Lower leg skin (tissue), 4 donors: Measurements from ENCODE around the gene BOLL. TPM values are rescaled to one million over a fixed set of nuclear protein-coding genes. Genes with fewer than 3 reads are reported as not detected.

Experiments
- DNase-seq, 2 donors: peaks; one replicate each; pipeline ENCODE4 v3.0.0-alpha.2; 2019; ENCODE audit warnings: low spot score in 2 of 2
- H3K4me3 ChIP-seq: fragments of 200-600 bp; sonication (generic); 2 replicates; pipeline ENCODE4 v1.5.1; 2017; ENCODE audit warnings: mild to moderate bottlenecking, low read depth; ENCODE audit not compliant: poor library complexity, severe bottlenecking
- POLR2A ChIP-seq, 2 donors: fragments of 450-650 bp; IDR thresholded peaks; one replicate each; pipeline ENCODE4 v1.6.1; 2016 to 2017; ENCODE audit warnings: antibody characterized with exemption in 2 of 2, mild to moderate bottlenecking in 1 of 2, moderate library complexity in 1 of 2
- WGBS, 2 donors: methylation state at CpG; one replicate each; pipeline ENCODE4 v1.1.5; 2018; 5-methylcytosine and 5-hydroxymethylcytosine counted together
- intact Hi-C: fragments of 100-400 bp; cut with DNase I; formaldehyde crosslinking; loops from one replicate; pipeline ENCODE4 v1.15.0; 2023; ENCODE audit warnings: low total_unique reads
- total RNA-seq, 4 donors: library from RNA; depleted of rRNA; stranded (reverse); fragments of >200 nt; gene quantifications; one replicate each; pipeline ENCODE4 v1.1.0, GENCODE V29; 2016
- TF ChIP-seq, protein P1 (sequence below), 3 donors: fragments of 450-650 bp; IDR thresholded peaks; one replicate each; pipeline ENCODE4 v1.5.1; 2016; ENCODE audit warnings: antibody characterized with exemption in 3 of 3, mild to moderate bottlenecking in 3 of 3, moderate library complexity in 2 of 3

Gene BOLL
- total RNA-seq, 4 donors from 2014 or later = not detected

DNA sequence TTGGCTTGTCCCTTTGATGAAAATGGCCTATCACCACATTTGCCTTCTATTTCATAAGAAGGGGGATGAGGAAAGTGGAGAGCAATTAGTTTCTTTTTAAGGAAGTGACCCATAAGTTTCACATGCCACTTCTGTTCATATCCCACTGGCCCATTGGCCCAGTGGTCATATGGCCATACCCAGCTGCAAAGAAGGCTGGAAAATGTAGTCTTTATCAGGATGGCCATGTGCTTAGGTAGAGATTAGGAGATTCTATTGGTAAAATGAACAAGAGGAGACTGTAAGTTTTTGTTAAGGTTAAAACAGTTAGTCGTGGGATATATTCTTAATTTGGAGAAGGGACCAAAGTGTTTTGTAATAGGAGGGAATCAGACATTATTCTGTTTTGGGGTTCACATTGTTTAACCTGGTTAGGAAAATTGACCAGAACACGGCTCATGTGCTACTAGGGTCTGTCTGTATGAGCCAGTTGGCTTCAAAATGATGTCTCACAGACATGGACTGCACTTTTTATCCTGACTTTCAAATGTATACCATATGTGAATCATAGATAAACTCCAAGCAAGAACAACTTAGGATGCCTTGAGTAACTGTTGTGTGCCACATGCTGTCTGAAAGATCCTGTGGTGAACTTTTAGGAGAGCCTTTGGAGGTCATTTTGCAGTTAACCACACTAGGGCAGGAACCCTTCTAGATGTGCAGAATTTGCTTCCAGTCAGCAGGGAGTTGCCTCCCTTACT lies 36.6 kb upstream of the BOLL start:
- intact Hi-C loops = no loop called here
- 80 to 87% methylated on average over 2 of the region's 2 CpGs for WGBS, 2 donors
- TF ChIP-seq POLR2A (IDR thresholded peaks at IDR 0.05) = no peak
- TF ChIP-seq, protein P1, sequence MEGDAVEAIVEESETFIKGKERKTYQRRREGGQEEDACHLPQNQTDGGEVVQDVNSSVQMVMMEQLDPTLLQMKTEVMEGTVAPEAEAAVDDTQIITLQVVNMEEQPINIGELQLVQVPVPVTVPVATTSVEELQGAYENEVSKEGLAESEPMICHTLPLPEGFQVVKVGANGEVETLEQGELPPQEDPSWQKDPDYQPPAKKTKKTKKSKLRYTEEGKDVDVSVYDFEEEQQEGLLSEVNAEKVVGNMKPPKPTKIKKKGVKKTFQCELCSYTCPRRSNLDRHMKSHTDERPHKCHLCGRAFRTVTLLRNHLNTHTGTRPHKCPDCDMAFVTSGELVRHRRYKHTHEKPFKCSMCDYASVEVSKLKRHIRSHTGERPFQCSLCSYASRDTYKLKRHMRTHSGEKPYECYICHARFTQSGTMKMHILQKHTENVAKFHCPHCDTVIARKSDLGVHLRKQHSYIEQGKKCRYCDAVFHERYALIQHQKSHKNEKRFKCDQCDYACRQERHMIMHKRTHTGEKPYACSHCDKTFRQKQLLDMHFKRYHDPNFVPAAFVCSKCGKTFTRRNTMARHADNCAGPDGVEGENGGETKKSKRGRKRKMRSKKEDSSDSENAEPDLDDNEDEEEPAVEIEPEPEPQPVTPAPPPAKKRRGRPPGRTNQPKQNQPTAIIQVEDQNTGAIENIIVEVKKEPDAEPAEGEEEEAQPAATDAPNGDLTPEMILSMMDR (IDR thresholded peaks at IDR 0.05) = no peak
- DNase-seq = no peak
- no peak overlapping the region for H3K4me3 ChIP-seq

DNA sequence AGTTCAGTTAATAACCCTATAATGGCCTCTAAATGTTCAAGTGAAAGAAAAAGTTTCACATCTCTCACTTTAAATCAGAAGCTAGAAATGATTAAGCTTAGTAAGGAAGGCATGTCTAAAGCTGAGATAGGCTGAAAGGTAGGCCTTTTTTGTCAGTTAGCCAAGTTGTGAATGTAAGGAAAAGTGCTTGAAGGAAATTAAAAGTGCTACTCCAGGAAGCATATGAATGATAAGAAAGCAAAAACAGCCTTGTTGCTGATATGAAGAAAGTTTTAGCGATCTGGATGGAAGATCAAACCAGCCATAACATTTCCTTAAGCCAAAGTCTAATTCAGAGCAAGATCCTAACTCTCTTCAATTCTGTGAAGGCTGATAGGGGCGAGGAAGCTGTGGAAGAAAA lies 29.4 kb upstream of the BOLL start:
- TF ChIP-seq, protein P1 (IDR thresholded peaks at IDR 0.05) = no peak
- no peak for TF ChIP-seq POLR2A (IDR thresholded peaks at IDR 0.05)
- 70% methylated on average over 2 of the region's 2 CpGs for WGBS, 2 donors
- intact Hi-C loops = loop anchor here (10.0 kb wide), 1 partner anchor 310 kb away; no protein-coding TSS in a partner anchor
- H3K4me3 ChIP-seq = no peak overlapping the region
- DNase-seq = no peak

DNA sequence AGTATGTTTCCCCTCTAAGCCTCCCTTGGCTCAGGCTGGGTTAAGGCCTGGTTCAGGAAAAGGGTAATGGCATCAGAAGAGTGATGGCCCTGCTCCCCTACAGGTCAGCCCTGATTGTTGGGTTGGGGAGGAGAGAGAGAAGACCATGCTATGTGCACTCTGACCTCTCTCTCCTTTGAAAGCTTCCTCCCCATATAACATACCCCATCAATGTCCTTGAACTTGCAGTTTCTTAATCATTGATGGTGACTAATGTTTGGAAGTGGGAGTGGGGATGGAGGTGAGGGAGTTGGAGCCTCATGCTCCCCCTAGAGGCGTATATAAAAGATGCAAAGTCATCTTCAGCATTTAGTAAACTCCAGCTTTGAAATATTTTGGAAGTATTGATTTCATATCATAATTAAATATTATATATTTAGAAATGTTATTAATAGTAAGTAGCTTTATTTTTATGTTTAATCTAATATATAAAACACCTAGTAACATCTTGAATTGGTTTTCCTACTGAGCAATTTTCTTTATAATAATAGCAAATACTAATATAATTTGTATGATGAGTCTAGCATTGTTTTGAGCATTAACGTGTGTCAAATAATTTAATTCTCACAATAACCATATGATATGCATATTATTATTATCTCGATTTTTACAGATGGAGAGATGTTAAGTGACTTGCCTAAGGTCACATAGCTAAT lies 28.1 kb upstream of the BOLL start:
- WGBS, 2 donors = 55 to 59% methylated on average over 3 of the region's 3 CpGs
- no peak for DNase-seq
- TF ChIP-seq POLR2A (IDR thresholded peaks at IDR 0.05) = no peak
- TF ChIP-seq, protein P1 (IDR thresholded peaks at IDR 0.05) = no peak
- H3K4me3 ChIP-seq = no peak overlapping the region
- intact Hi-C loops = loop anchor here (10.0 kb wide), 1 partner anchor 312 kb away; no protein-coding TSS in a partner anchor

DNA sequence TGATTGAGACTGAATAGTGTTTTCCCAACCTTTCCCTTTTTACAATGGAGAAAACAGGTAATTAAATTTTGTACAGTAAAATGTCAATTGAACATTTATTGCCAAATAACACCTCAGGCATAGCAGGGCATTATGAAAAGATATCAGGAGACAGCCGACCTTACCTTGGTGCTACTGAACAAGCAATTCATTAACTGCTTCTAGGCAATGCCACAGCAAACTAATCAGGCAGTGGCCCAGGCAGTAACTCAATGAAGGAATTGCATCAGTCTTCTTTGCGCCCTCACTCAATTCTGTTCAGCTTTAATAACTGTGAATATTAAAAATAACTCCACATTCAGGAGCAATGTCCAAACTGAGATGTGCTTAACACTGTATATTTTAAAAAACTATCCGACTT lies 25.4 kb upstream of the BOLL start:
- intact Hi-C loops = loop anchor here (10.0 kb wide), 1 partner anchor 314 kb away; no protein-coding TSS in a partner anchor
- TF ChIP-seq, protein P1 (IDR thresholded peaks at IDR 0.05) = no peak
- no peak for TF ChIP-seq POLR2A (IDR thresholded peaks at IDR 0.05)
- 65 to 75% methylated on average over 3 of the region's 3 CpGs for WGBS, 2 donors

DNA sequence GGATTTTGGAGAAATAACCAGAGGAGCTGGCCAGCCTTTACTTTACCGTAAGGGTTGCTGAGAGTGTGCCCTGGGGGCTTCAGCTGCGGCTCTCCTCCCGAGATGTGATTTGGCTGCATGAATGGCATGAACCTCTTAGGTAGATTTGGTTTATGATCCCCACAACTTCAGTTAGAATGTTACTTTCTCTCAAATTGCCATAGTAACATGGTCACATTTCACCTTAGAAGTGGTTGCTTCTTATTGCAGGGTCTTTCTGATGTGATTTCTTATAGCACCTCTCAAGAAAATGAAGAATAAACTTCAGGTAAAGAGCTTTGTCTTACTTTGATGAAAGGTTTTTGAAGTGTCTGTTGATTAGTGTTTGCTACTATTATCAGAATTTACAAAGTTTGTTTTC lies 24.9 kb upstream of the BOLL start:
- WGBS, 2 donors = 72 to 82% methylated on average over 3 of the region's 3 CpGs
- DNase-seq = no peak
- intact Hi-C loops = loop anchor here (10.0 kb wide), 1 partner anchor 315 kb away; no protein-coding TSS in a partner anchor
- TF ChIP-seq, protein P1 (IDR thresholded peaks at IDR 0.05) = no peak
- TF ChIP-seq POLR2A (IDR thresholded peaks at IDR 0.05) = no peak
- no peak overlapping the region for H3K4me3 ChIP-seq

More for the DNA sequence above, 25.4 kb upstream of the BOLL start:
- no peak for DNase-seq
- H3K4me3 ChIP-seq = no peak overlapping the region
